SH-SY5Y (cell line): Measurements from ENCODE around the gene AVPR1B.

Experiments
- GATA2 ChIP-seq: IDR thresholded peaks from 2 replicates; pipeline ENCODE4 v1.6.1; 2011; ENCODE audit warnings: mild to moderate bottlenecking, low read depth, low read length
- GATA3 ChIP-seq: IDR thresholded peaks from 2 replicates; pipeline ENCODE4 v1.6.1; 2011; ENCODE audit warnings: low read depth, mild to moderate bottlenecking, low read length, moderate library complexity

DNA sequence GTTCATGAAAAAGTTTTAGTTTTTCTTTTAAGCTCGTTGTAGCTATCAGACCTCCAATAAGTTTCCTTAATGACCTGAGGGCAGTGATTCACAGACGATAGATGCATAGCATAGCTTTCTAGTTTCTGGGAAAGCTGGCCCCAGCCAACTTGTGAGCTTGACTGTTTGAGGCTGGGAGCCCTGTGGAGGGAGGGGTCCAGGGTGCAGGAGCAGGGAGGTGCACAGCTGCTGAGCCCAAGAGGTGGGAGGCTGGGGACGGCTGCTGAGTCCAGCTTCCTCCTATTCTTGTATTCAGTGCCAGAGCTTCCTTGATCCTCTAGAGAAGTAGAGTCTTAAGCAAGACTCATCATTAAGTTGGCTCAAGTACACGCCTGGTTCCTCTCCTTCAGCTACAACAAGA, 11.0 kb upstream of the AVPR1B start:
- TF ChIP-seq GATA3: no peak
- no peak for TF ChIP-seq GATA2
